H1 (cell line): ENCODE measurements around the gene CEP83. TPM values are rescaled to one million over a fixed set of nuclear protein-coding genes. Genes with fewer than 3 reads are reported as not detected.

ENCODE experiments used
- ATF3 ChIP-seq: IDR thresholded peaks from 2 replicates; pipeline ENCODE4 v1.6.1; 2011; ENCODE audit warnings: low read depth, mild to moderate bottlenecking, low read length; ENCODE audit not compliant: insufficient read depth
- CHD7 ChIP-seq: fragments of 300-600 bp; sonication (generic); IDR thresholded peaks from 2 replicates; pipeline ENCODE4 v1.7.1; 2012; ENCODE audit warnings: low read length, moderate library complexity, mild to moderate bottlenecking, inconsistent platforms; ENCODE audit not compliant: insufficient replicate concordance
- CREB1 ChIP-seq: IDR thresholded peaks from 2 replicates; pipeline ENCODE4 v1.6.1; 2012; ENCODE audit warnings: inconsistent platforms
- MAX ChIP-seq: IDR thresholded peaks from 2 replicates; pipeline ENCODE4 v1.6.1; 2012; ENCODE audit warnings: inconsistent platforms
- POLR2AphosphoS5 ChIP-seq: IDR thresholded peaks from 2 replicates; pipeline ENCODE4 v1.6.1; 2011; ENCODE audit warnings: low read depth, low read length
- RBBP5 ChIP-seq: IDR thresholded peaks from 2 replicates; pipeline ENCODE4 v1.7.1; 2012; ENCODE audit warnings: low read depth, mild to moderate bottlenecking, inconsistent platforms, low read length, moderate library complexity, borderline replicate concordance
- SP2 ChIP-seq: IDR thresholded peaks from 2 replicates; pipeline ENCODE4 v1.6.1; 2012; ENCODE audit warnings: mild to moderate bottlenecking, low read length, inconsistent platforms
- SP4 ChIP-seq: IDR thresholded peaks from 2 replicates; pipeline ENCODE4 v1.6.1; 2012; ENCODE audit warnings: low read length, inconsistent platforms
- TAF7 ChIP-seq: optimal IDR thresholded peaks from 2 replicates; pipeline ENCODE3; 2011; ENCODE audit warnings: low read depth, mild to moderate bottlenecking, inconsistent platforms, low read length, moderate library complexity, borderline replicate concordance
- USF2 ChIP-seq: IDR thresholded peaks from 2 replicates; pipeline ENCODE4 v1.6.1; 2011; ENCODE audit warnings: low read length, improper control_type of control experiment
- polyA plus RNA-seq, 7 experiments: library from polyadenylated mRNA; depleted of rRNA in 3 of 7; stranded (reverse) in 5 of 7; unstranded in 2 of 7; fragments of >200 nt in 5 of 7; fragments of 200-250 nt in 2 of 7; gene quantifications; 1 replicate in 5 of 7; 2 replicates in 1 of 7; 4 replicates in 1 of 7; pipeline versions ENCODE4 v1.2.1 to v1.2.3, GENCODE V29; 2011 to 2013; ENCODE audit warnings: missing spikeins in 2 of 7, mixed read lengths in 2 of 7
- total RNA-seq: library from RNA; stranded (reverse); fragmentation: NEBNext Ultra II Directional; extraction: Animal tissue kit (Norgen Biotek cat#: 25700); gene quantifications from 2 replicates; pipeline ENCODE4 v1.2.1, GENCODE V29; 2021

The CEP83 gene
- total and polyA plus RNA-seq, 2 of the 8 experiments (the other 6 are each of a cell fraction or from before 2014, with no cell fraction given): 6.0 to 25.8 TPM

- no peak for TF ChIP-seq CHD7
- no peak for TF ChIP-seq RBBP5
- no peak for TF ChIP-seq SP2
- no peak for TF ChIP-seq SP4
- no peak for TF ChIP-seq CREB1
- no peak for TF ChIP-seq POLR2AphosphoS5
- no peak for TF ChIP-seq USF2
- no peak for TF ChIP-seq ATF3
- no peak for TF ChIP-seq TAF7
- TF ChIP-seq MAX: no peak
These were observed 194.1 kb downstream of the CEP83 start (continued) for GRCh38 chr12:94265539-94265938.
